HEK293 (cell line): Measurements from ENCODE around the gene ESPNL.

Experiments used
- CTCF ChIA-PET: fragments of 350-600 bp; formaldehyde crosslinking; extraction: SDS; loops from one replicate; lab custom pipeline; 2021; ENCODE audit warnings: antibody characterized with exemption; lab: Yijun Ruan, JAX
- POLR2A ChIA-PET: fragments of 300-600 bp; formaldehyde crosslinking; extraction: SDS; loops from one replicate; lab custom pipeline; 2020; ENCODE audit warnings: antibody characterized with exemption, inconsistent platforms; lab: Yijun Ruan, JAX
- H3K27ac ChIP-seq: fragments of 200-500 bp; sonication (Bioruptor generic); 2 replicates; pipeline ENCODE4 v1.5.1; 2014; ENCODE audit warnings: low read depth, low read length, control low read depth, inconsistent platforms; ENCODE audit errors: extremely low read depth
- H3K36me3 ChIP-seq, 2 experiments: fragments of 200-500 bp in 1 of 2; sonication (Bioruptor generic) in 1 of 2; 1 replicate in 1 of 2; 2 replicates in 1 of 2; pipeline ENCODE4 v1.5.1; 2014 to 2017; ENCODE audit warnings: inconsistent platforms in 2 of 2, low read length in 2 of 2; ENCODE audit not compliant: control insufficient read depth in 2 of 2, insufficient read depth in 1 of 2
- H3K4me1 ChIP-seq: fragments of 200-500 bp; sonication (Bioruptor generic); 2 replicates; pipeline ENCODE4 v1.5.1; 2014; ENCODE audit warnings: mild to moderate bottlenecking, low read length, inconsistent platforms; ENCODE audit not compliant: control insufficient read depth, insufficient read depth
- H3K4me3 ChIP-seq: 2 replicates; pipeline ENCODE4 v1.5.1; 2011; ENCODE audit warnings: low read depth, mild to moderate bottlenecking, control low read depth, low read length, moderate library complexity
- H3K9me3 ChIP-seq: fragments of 200-500 bp; sonication (Bioruptor generic); 2 replicates; pipeline ENCODE4 v1.5.1; 2014; ENCODE audit warnings: low read depth, low read length, inconsistent platforms; ENCODE audit not compliant: control insufficient read depth, insufficient read depth
- SETDB1 ChIP-seq: IDR thresholded peaks from one replicate; pipeline ENCODE4 v1.6.1; 2017; ENCODE audit warnings: mild to moderate bottlenecking, low read length, moderate library complexity, mixed read lengths; ENCODE audit not compliant: insufficient read length
- YY1 ChIP-seq: fragments of 450-650 bp; formaldehyde crosslinking; IDR thresholded peaks from 2 replicates; pipeline ENCODE4 v1.5.1; 2018; ENCODE audit warnings: missing biosample characterization, missing genetic modification characterization
- ZBTB10 ChIP-seq: fragments of 450-650 bp; formaldehyde crosslinking; IDR thresholded peaks from 2 replicates; pipeline ENCODE4 v1.5.1; 2016; ENCODE audit warnings: missing biosample characterization, missing genetic modification characterization
- ZBTB26 ChIP-seq: fragments of 450-650 bp; formaldehyde crosslinking; optimal IDR thresholded peaks from 2 replicates; pipeline ENCODE3; 2016; ENCODE audit warnings: missing biosample characterization, mild to moderate bottlenecking, missing genetic modification characterization
- ZBTB44 ChIP-seq: fragments of 450-650 bp; IDR thresholded peaks from 2 replicates; pipeline ENCODE4 v1.5.1; 2018; ENCODE audit warnings: missing biosample characterization, mild to moderate bottlenecking, missing genetic modification characterization
- ZNF157 ChIP-seq: fragments of 450-650 bp; formaldehyde crosslinking; IDR thresholded peaks from 2 replicates; pipeline ENCODE4 v1.5.1; 2016; ENCODE audit warnings: missing biosample characterization, missing genetic modification characterization
- ZNF16 ChIP-seq: fragments of 450-650 bp; formaldehyde crosslinking; IDR thresholded peaks from 2 replicates; pipeline ENCODE4 v1.5.1; 2016; ENCODE audit warnings: low read depth, missing biosample characterization, missing genetic modification characterization
- ZNF221 ChIP-seq: fragments of 450-650 bp; formaldehyde crosslinking; IDR thresholded peaks from 2 replicates; pipeline ENCODE4 v1.5.1; 2017; ENCODE audit warnings: missing biosample characterization, missing genetic modification characterization, borderline replicate concordance
- ZNF239 ChIP-seq: fragments of 450-650 bp; formaldehyde crosslinking; IDR thresholded peaks from 2 replicates; pipeline ENCODE4 v1.5.1; 2016; ENCODE audit warnings: missing biosample characterization, missing genetic modification characterization
- ZNF26 ChIP-seq: fragments of 450-650 bp; formaldehyde crosslinking; IDR thresholded peaks from 2 replicates; pipeline ENCODE4 v1.5.1; 2016; ENCODE audit warnings: missing biosample characterization, missing genetic modification characterization
- ZNF398 ChIP-seq: fragments of 450-650 bp; formaldehyde crosslinking; IDR thresholded peaks from 2 replicates; pipeline ENCODE4 v1.5.1; 2017; ENCODE audit warnings: missing biosample characterization, missing genetic modification characterization
- ZNF449 ChIP-seq: fragments of 450-650 bp; formaldehyde crosslinking; IDR thresholded peaks from 2 replicates; pipeline ENCODE4 v1.5.1; 2017; ENCODE audit warnings: missing biosample characterization, mild to moderate bottlenecking, missing genetic modification characterization, moderate library complexity
- ZNF48 ChIP-seq: fragments of 450-650 bp; formaldehyde crosslinking; IDR thresholded peaks from 2 replicates; pipeline ENCODE4 v1.5.1; 2016; ENCODE audit warnings: missing biosample characterization, missing genetic modification characterization
- ZNF555 ChIP-seq: fragments of 450-650 bp; formaldehyde crosslinking; conservative IDR thresholded peaks from 2 replicates; pipeline ENCODE4 v1.5.1; 2017; ENCODE audit warnings: missing biosample characterization, mild to moderate bottlenecking, missing genetic modification characterization, inconsistent platforms
- ZNF660 ChIP-seq: fragments of 450-650 bp; IDR thresholded peaks from 2 replicates; pipeline ENCODE4 v1.5.1; 2018; ENCODE audit warnings: missing biosample characterization, mild to moderate bottlenecking, missing genetic modification characterization

Gene ESPNL

GRCh38 chr2:238136820-238137537 is 36.8 kb downstream of the ESPNL start:
- TF ChIP-seq ZNF239 (no peak), ZNF449 (tag by site-specific recombination) (peak; percentile 97)
- CTCF ChIA-PET, result no interaction called here

GRCh38 chr2:238137885-238138284 is 37.7 kb downstream of the ESPNL start:
- CTCF ChIA-PET, result no interaction called here
- no peaks in the 10 kb centered on the region for H3K36me3 ChIP-seq
- H3K27ac ChIP-seq, result no peak overlapping the region
- TF ChIP-seq ZNF398 (tag by site-specific recombination), result no peak
- TF ChIP-seq ZNF221 (tag by site-specific recombination), result no peak
- TF ChIP-seq ZNF16, result no peak
- TF ChIP-seq ZNF555 (tag by site-specific recombination), result no peak
- no peak for TF ChIP-seq ZNF157 (tag by site-specific recombination)
- H3K4me1 ChIP-seq, result no peaks in the 10 kb centered on the region
- no peak overlapping the region for H3K4me3 ChIP-seq
- POLR2A ChIA-PET, result no interaction called here
- H3K9me3 ChIP-seq, result no peaks in the 10 kb centered on the region

More at GRCh38 chr2:238136820-238137537, 36.8 kb downstream of the ESPNL start:
- no peak overlapping the region for H3K27ac ChIP-seq
- H3K9me3 ChIP-seq, result no peaks in the 10 kb centered on the region
- no peak overlapping the region for H3K4me3 ChIP-seq
- POLR2A ChIA-PET, result no interaction called here
- no peaks in the 10 kb centered on the region for H3K36me3 ChIP-seq
- H3K4me1 ChIP-seq, result no peaks in the 10 kb centered on the region

- Histone ChIP-seq H3K4me1 (no peaks in the 10 kb centered on the region), H3K27ac (no peak within 1 kb of the TSS), H3K4me3 (no peak within 1 kb of the TSS), H3K9me3 (no peaks in the 10 kb centered on the region), H3K36me3 (no peaks in the 10 kb centered on the region)
- ChIA-PET POLR2A (interaction anchor here (0.6 kb wide), 1 partner anchor 58 kb away, joined by 3 read pairs; no protein-coding TSS in a partner anchor), CTCF (interaction anchor here (0.7 kb wide), 1 partner anchor 78 kb away, joined by 3 read pairs; no protein-coding TSS in a partner anchor)
- TF ChIP-seq SETDB1, result no peak
- TF ChIP-seq ZNF26 (tag by site-specific recombination), result no peak
- TF ChIP-seq ZBTB26 (tag by site-specific recombination), result no peak
- TF ChIP-seq ZNF660 (tag by site-specific recombination), result no peak
- no peak for TF ChIP-seq YY1 (tag by site-specific recombination)
- TF ChIP-seq ZBTB44 (tag by site-specific recombination), result no peak
- TF ChIP-seq ZBTB10 (tag by site-specific recombination), result no peak
- no peak for TF ChIP-seq ZNF48
Measured at GRCh38 chr2:238138331-238139195, 38.4 kb downstream of the ESPNL start, which contains the start of gene KLHL30. Gene KLHL30, plus strand, starts transcription at chr2:238138668. Its CDS starts 2,087 bp downstream, at chr2:238140755.
